Neural progenitor cell (in vitro differentiated cells): Measurements from ENCODE around the gene TBX6.

ENCODE experiments used
- EZH2 ChIP-seq: fragments of 200-600 bp; sonication (generic); IDR thresholded peaks from 2 replicates; pipeline ENCODE4 v1.6.1; 2017; ENCODE audit warnings: antibody characterized with exemption, mild to moderate bottlenecking, moderate library complexity
- EZH2phosphoT487 ChIP-seq: fragments of 200-600 bp; sonication (generic); IDR thresholded peaks from 2 replicates; pipeline ENCODE4 v1.6.1; 2017; ENCODE audit warnings: antibody characterized with exemption
- TF ChIP-seq, protein P1 (sequence below): fragments of 200-600 bp; sonication (generic); IDR thresholded peaks from 2 replicates; pipeline ENCODE4 v1.5.1; 2017; ENCODE audit warnings: antibody characterized with exemption, mild to moderate bottlenecking

- TF ChIP-seq, protein P1, sequence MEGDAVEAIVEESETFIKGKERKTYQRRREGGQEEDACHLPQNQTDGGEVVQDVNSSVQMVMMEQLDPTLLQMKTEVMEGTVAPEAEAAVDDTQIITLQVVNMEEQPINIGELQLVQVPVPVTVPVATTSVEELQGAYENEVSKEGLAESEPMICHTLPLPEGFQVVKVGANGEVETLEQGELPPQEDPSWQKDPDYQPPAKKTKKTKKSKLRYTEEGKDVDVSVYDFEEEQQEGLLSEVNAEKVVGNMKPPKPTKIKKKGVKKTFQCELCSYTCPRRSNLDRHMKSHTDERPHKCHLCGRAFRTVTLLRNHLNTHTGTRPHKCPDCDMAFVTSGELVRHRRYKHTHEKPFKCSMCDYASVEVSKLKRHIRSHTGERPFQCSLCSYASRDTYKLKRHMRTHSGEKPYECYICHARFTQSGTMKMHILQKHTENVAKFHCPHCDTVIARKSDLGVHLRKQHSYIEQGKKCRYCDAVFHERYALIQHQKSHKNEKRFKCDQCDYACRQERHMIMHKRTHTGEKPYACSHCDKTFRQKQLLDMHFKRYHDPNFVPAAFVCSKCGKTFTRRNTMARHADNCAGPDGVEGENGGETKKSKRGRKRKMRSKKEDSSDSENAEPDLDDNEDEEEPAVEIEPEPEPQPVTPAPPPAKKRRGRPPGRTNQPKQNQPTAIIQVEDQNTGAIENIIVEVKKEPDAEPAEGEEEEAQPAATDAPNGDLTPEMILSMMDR, result no peak
- TF ChIP-seq EZH2phosphoT487 (no peak), EZH2 (no peak)
Measured at GRCh38 chr16:30060346-30060745, 31.4 kb downstream of the TBX6 start.
